ENCODE data around the gene CMPK2. TPM values are rescaled to one million over a fixed set of nuclear protein-coding genes. Genes with fewer than 3 reads are reported as not detected.

Gene CMPK2
- total RNA-seq, 2 experiments from 2014 or later = 3.2 to 4.5 TPM

DNA sequence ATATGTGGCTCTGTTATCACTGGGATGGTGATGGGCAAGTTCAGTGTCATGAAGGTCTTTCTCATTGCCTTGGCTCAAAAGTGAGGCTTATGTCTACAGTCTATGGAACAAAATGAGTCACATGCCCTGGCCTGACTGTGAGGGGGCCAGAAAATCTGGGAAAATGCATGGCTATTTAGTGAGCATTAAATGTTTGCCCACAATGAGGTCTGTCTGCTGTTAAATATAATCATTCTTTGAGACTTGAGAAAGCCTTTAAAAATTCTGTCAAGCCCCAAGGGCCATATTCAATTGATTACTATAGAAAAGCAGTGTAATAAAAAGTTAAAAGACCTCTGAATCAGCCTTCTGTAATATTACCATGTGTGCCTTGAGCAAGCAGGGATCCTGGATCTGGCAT lies 46.0 kb upstream of the CMPK2 start:
- H3K4me3 Mint-ChIP-seq = peak overlapping the region; percentile 71
- peaks cover 71% of the 10 kb centered on the region for H3K36me3 Mint-ChIP-seq (ENCODE audit: low read depth)
- H3K27ac Mint-ChIP-seq = peak overlapping the region; percentile 97
- H3K9me3 Mint-ChIP-seq = peaks cover 25% of the 10 kb centered on the region
- ChIA-PET CTCF (interaction anchor here (1.0 to 7.5 kb wide), 5 partner anchors 8 to 146 kb away, joined by 3 to 80 read pairs (median 5); partner anchors contain the start of genes CMPK2 and RSAD2), POLR2A (interaction anchor here (0.9 kb wide), 1 partner anchor 45 kb away, joined by 3 read pairs; no protein-coding TSS in a partner anchor)
- H3K27me3 Mint-ChIP-seq = no peaks in the 10 kb centered on the region
- TF ChIP-seq, protein P1, sequence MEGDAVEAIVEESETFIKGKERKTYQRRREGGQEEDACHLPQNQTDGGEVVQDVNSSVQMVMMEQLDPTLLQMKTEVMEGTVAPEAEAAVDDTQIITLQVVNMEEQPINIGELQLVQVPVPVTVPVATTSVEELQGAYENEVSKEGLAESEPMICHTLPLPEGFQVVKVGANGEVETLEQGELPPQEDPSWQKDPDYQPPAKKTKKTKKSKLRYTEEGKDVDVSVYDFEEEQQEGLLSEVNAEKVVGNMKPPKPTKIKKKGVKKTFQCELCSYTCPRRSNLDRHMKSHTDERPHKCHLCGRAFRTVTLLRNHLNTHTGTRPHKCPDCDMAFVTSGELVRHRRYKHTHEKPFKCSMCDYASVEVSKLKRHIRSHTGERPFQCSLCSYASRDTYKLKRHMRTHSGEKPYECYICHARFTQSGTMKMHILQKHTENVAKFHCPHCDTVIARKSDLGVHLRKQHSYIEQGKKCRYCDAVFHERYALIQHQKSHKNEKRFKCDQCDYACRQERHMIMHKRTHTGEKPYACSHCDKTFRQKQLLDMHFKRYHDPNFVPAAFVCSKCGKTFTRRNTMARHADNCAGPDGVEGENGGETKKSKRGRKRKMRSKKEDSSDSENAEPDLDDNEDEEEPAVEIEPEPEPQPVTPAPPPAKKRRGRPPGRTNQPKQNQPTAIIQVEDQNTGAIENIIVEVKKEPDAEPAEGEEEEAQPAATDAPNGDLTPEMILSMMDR (IDR thresholded peaks at IDR 0.05) = no peak
- intact Hi-C loops (cut with micrococcal nuclease) = no loop called here
- peaks cover 86% of the 10 kb centered on the region for H3K4me1 Mint-ChIP-seq (ENCODE audit: low read depth)
- no peak for DNase-seq
- no peak for ATAC-seq

DNA sequence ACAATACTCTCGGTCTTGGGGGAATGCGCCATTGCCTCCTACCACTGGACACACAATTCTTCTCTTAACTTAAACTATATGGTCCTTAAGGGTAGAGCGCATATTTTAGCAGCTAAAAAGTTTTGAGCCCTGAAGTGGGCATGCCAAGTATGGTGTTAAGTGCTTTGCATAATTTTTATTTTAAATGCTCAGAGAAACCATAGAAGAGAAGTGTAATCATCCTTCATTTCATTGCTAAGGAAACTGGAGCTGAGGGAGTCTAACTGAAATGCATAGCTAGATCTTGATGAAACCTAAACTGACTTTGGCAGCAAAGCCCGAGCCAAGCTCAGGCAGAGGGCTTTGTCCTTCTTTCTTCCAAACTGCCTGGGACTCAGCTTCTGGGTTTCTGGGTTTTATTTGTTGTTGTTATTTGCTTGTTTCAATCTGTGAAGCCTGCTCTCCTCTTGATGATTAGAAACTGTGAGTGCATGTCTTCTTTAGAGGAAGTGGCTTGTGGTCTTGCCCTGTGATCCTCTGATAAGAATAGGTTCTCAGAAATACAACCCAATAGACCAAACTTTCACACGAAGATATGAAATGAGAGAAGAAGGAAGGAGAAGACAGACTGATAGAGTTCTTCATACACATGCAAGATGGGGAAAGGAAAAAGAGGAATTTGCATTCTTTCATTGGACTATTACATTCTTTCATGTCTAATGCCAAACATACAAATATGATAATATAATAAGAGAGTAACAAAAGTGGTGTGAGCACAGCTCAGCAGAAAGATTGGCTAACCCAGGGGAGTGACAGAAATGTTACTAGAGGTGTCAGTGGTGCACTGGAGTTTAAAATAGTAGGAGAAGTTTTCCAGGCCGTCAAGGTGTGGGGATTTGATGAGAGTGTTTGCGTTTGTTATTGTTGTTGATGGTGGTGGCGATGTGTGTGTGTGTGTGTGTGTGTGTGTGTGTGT lies 44.0 kb upstream of the CMPK2 start:
- DNase-seq = peak; percentile 78

DNA sequence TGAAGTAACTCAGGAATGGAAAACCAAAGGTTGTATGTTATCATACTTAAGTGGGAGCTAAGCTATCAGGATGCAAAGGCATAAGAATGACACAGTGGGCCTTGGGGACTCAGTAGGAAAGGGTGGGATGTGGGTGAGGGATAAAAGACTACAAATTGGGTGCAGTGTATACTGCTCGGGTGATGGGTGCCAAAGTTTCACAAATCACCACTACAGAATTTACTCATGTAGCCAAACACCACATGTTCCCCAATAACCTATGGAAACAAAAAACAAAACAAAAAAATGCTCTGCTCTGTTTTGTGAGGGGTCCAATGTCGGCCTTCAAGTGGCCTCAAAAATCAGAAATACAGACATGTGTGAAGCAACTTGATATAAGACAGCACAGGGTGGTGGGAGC lies 42.6 kb upstream of the CMPK2 start:
- TF ChIP-seq, protein P1 (IDR thresholded peaks at IDR 0.05) = no peak
- peaks cover 77% of the 10 kb centered on the region for H3K4me1 Mint-ChIP-seq (ENCODE audit: low read depth)
- no peak overlapping the region for H3K4me3 Mint-ChIP-seq
- intact Hi-C loops (cut with micrococcal nuclease) = loop anchor here (5.0 kb wide), 1 partner anchor 41 kb away; the partner anchor contains the start of gene CMPK2
- ChIA-PET CTCF (interaction anchor here (1.3 to 5.5 kb wide), 3 partner anchors 8 to 21 kb away, joined by 3 to 44 read pairs (median 37); no protein-coding TSS in a partner anchor), POLR2A (interaction anchor here (1.0 to 6.3 kb wide), 6 partner anchors 8 to 43 kb away, joined by 3 to 44 read pairs (median 8); partner anchors contain the start of genes CMPK2, RNF144A and RSAD2)
- no peak for ATAC-seq
- peak overlapping the region; percentile 97 for H3K27ac Mint-ChIP-seq
- peaks cover 31% of the 10 kb centered on the region for H3K9me3 Mint-ChIP-seq
- no peaks in the 10 kb centered on the region for H3K27me3 Mint-ChIP-seq
- H3K36me3 Mint-ChIP-seq (ENCODE audit: low read depth) = peaks cover 75% of the 10 kb centered on the region
- DNase-seq = no peak

More for the DNA sequence above, 44.0 kb upstream of the CMPK2 start:
- ChIA-PET POLR2A (interaction anchor here (0.6 to 6.3 kb wide), 7 partner anchors 8 to 44 kb away, joined by 3 to 44 read pairs (median 8); partner anchors contain the start of genes CMPK2, RNF144A and RSAD2), CTCF (interaction anchor here (0.6 to 7.5 kb wide), 7 partner anchors 7 to 188 kb away, joined by 3 to 80 read pairs (median 5); partner anchors contain the start of gene RSAD2)
- Mint-ChIP-seq H3K27ac (peak overlapping the region; percentile 97), H3K4me3 (peak overlapping the region; percentile 48), H3K4me1 (ENCODE audit: low read depth) (peaks cover 88% of the 10 kb centered on the region), H3K36me3 (ENCODE audit: low read depth) (peaks cover 73% of the 10 kb centered on the region), H3K9me3 (peaks cover 25% of the 10 kb centered on the region), H3K27me3 (no peaks in the 10 kb centered on the region)
- TF ChIP-seq, protein P1 (IDR thresholded peaks at IDR 0.05) = no peak
- peak; percentile 49 for ATAC-seq
- intact Hi-C loops (cut with micrococcal nuclease) = loop anchor here (5.0 kb wide), 1 partner anchor 42 kb away; the partner anchor contains the start of gene CMPK2

DNA sequence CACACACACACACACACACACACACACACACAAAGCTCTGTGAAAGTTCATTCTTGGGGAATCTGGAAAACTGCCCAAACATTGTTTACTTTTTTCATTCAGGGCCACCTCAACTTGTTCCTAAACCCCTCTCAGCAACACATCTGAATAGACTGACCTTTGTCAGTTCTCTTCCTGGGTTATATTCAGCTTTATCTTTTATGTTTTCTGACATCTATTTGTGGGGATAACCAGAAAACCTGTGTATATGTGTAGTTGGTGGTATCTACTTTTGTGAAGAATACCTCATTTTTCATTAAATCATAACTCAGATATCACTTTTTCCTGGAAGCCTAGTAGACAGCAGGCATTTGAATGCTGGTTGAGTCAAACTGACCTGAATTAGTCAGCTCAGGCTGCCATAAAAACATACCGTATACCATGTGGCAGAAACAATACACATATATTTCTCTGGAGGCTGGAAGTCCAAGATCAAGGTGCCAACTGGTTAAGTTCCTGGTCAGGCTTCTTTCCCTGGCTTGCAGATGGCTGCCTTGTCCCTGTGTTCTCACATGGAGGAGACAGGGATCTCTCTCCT lies 40.5 kb upstream of the CMPK2 start:
- H3K27ac Mint-ChIP-seq = peak overlapping the region; percentile 97
- H3K27me3 Mint-ChIP-seq = no peaks in the 10 kb centered on the region
- peaks cover 73% of the 10 kb centered on the region for H3K36me3 Mint-ChIP-seq (ENCODE audit: low read depth)
- CTCF ChIA-PET = interaction anchor here (0.6 to 5.5 kb wide), 14 partner anchors 9 to 138 kb away, joined by 3 to 44 read pairs (median 4); partner anchors contain the start of gene CMPK2
- peak; percentile 48 for DNase-seq
- H3K9me3 Mint-ChIP-seq = peaks cover 39% of the 10 kb centered on the region
- POLR2A ChIA-PET = interaction anchor here (0.8 to 6.3 kb wide), 4 partner anchors 9 to 41 kb away, joined by 6 to 44 read pairs (median 7); partner anchors contain the start of genes CMPK2 and RNF144A
- peaks cover 58% of the 10 kb centered on the region for H3K4me1 Mint-ChIP-seq (ENCODE audit: low read depth)
- TF ChIP-seq, protein P1 (IDR thresholded peaks at IDR 0.05) = no peak
- intact Hi-C loops (cut with micrococcal nuclease) = loop anchor here (5.0 kb wide), 1 partner anchor 39 kb away; the partner anchor contains the start of gene CMPK2
- ATAC-seq = peak; percentile 75
- H3K4me3 Mint-ChIP-seq = no peak overlapping the region

Measured in activated CD8-positive, alpha-beta T cell treated with anti-CD3 and anti-CD28 coated beads for 36 hours (primary cell).